ENCODE measurements around the gene DCAF11. TPM values are rescaled to one million over a fixed set of nuclear protein-coding genes. Genes with fewer than 3 reads are reported as not detected.
A peak's percentile ranks its signal among the peaks of the same experiment; 100 is the strongest.
"Not testable (repeated sequence)": the region's sequence is repeated elsewhere in the genome, so short reads cannot be mapped to it uniquely, and the experiment has no call there.

The DCAF11 gene
- total RNA-seq, 1 donor from 2014 or later = 45.2 TPM

- no peak for DNase-seq
Measured at GRCh38 chr14:24096545-24097181, 17.9 kb upstream of the DCAF11 start.

- no peak for DNase-seq
Measured at GRCh38 chr14:24098229-24098926, 16.2 kb upstream of the DCAF11 start.

DNA sequence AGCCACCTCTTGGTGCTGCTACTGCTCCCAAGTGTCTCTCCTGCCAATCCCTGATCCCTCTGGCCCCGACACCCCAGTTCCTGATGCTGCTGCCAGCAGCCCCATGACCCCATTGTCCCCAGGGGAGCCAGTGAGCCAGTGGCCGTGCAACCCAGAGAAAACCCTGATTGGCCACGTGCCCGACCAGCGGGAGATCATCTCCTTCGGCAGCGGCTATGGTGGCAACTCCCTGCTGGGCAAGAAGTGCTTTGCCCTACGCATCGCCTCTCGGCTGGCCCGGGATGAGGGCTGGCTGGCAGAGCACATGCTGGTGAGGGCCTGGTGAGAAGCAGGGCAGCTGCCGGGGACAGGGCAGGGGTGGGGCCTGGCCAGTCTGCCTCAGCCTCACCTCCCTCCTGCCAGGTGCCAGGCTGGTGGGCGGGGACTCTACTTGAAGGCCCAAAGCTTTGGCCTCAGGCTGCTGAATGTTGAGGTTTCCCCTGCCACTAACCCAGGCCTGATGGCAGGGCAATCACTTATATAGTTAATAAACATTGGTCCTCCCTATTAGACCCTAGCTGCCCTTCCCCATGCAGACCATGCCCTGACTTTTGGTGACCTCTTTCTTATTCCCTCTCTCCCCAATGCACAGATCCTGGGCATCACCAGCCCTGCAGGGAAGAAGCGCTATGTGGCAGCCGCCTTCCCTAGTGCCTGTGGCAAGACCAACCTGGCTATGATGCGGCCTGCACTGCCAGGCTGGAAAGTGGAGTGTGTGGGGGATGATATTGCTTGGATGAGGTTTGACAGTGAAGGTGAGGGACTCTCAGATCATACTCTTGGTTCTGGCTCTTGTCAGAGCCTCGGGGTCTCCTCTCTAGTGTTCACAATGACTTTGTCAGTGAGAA lies 15.4 kb upstream of the DCAF11 start:
- DNase-seq = no peak

- no peak for DNase-seq
Measured at GRCh38 chr14:24100197-24100981, 14.2 kb upstream of the DCAF11 start.

- no peak for DNase-seq
Measured at GRCh38 chr14:24100982-24101494, 13.5 kb upstream of the DCAF11 start.

GRCh38 chr14:24102357-24103048 lies 12.1 kb upstream of the DCAF11 start:
- no peak for DNase-seq

DNA sequence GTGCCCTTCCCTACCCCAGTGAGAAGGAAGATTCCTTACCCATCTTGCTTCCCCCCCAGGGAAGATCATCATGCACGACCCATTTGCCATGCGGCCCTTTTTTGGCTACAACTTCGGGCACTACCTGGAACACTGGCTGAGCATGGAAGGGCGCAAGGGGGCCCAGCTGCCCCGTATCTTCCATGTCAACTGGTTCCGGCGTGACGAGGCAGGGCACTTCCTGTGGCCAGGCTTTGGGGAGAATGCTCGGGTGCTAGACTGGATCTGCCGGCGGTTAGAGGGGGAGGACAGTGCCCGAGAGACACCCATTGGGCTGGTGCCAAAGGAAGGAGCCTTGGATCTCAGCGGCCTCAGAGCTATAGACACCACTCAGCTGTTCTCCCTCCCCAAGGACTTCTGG lies 11.1 kb upstream of the DCAF11 start:
- DNase-seq = no peak

DNA sequence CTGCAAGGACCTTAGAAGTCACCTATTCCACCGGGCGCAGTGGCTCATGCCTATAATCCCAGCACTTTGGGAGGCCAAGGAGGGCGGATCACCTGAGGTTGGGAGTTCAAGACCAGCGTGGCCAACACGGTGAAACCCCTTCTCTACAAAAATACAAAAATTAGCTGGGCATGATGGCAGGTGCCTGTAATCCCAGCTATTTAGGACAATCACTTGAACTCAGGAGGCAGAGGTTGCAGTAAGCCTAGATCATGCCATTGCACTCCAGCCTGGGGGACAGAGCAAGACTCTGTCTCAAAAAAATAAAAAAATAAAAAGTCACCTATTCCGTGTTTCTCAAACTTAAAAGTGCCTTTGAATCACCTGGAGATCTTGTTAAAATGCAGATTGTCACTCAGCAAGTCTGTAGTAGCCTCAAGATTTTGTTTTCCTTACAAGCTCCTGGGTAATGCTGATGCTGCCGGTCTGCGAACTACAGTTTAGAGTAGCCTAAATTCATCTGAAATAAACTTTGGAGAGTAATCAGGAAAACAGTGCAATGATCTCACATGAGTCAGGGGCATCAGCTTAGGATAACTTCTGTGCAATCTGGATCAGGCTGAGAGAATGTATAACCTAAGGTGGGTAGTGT lies 8.9 kb upstream of the DCAF11 start:
- not testable (repeated sequence) for DNase-seq

GRCh38 chr14:24106672-24107271 lies 7.8 kb upstream of the DCAF11 start:
- no peak for DNase-seq

- DNase-seq = no peak
Measured at GRCh38 chr14:24108336-24108874, 6.2 kb upstream of the DCAF11 start.

DNA sequence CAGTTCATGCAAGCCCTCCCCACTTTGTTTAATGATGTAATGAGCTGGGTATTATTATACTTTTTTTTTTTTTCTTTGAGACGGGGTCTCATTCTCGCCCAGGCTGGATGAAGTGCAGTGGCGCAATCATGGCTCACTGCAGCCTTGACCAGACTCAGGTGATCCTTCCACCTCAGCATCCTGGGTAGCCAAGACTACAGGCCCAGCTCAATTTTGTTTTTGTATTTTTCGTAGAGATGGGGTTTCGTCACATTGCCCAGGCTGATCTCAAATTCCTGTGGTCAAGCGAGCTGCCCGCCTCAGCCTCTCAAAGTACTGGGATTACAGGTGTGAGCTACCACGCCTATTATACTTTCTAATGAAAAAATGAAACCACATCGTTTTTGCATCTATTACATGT lies 4.5 kb upstream of the DCAF11 start:
- no peak for DNase-seq

GRCh38 chr14:24110523-24110922 lies 4.1 kb upstream of the DCAF11 start:
- no peak for DNase-seq

- DNase-seq = no peak
Measured at GRCh38 chr14:24113379-24113800, 1.2 kb upstream of the DCAF11 start.

DNA sequence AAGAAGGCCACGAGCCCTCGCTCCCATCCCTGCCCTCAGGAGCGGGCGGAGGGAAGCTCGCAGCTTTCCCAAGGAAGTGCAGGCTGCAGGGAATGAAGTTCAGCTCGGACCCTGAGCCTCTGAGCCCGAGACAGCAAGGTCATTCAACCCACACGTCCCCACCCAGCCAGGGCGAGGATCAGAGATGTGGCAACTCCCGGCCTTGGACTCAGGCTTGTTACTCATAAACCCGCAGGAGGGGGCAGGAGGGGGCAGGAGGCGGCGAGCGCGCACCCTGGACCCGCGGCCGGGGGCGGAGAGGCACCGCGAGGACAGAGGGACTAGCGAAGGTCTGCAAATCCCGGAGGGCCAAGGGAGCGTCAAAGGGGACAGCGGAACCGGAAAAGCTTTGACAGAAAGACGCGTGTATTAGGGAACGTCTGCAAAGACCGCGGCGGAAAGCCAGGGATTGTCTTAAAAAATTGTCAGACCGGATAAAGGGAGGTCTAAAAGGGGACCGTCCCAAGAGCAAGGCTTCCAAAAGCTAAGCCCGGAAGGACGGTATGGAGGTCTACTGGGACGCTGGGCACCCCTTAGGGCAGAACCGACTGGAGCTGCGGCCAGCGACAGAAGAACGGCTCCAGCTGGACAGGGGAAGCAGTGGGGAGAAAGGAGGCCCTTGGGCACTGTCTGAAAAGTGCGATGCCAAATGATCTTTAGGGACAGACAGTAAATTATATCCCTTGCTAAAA lies 611 bp upstream of the DCAF11 start:
- peak; percentile 92 for DNase-seq

- DNase-seq = no peak
Measured at GRCh38 chr14:24115422-24116127, 998 bp downstream of the DCAF11 start.

GRCh38 chr14:24116128-24116814 lies 1.7 kb downstream of the DCAF11 start:
- DNase-seq = no peak

GRCh38 chr14:24117179-24117578 lies 2.6 kb downstream of the DCAF11 start:
- no peak for DNase-seq

DNA sequence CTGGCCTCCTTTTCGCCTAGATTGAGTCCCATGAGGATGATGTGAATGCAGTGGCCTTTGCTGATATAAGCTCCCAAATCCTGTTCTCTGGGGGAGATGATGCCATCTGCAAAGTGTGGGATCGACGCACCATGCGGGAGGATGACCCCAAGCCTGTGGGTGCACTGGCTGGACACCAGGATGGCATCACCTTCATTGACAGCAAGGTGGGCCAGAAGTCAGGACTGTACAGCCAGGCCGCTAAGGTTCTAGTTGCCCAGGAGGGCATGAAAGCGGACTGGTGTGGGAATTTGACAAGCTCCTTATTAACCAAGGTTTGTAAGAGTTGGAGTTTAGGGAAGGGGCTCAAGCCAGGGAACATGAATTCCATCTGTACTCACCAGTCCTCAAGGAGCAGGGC lies 5.1 kb downstream of the DCAF11 start:
- DNase-seq = no peak

All from skin of body (tissue), 2 donors.